ENCODE measurements around the gene CDADC1. TPM values are rescaled to one million over a fixed set of nuclear protein-coding genes. Genes with fewer than 3 reads are reported as not detected.

The CDADC1 gene
- total and polyA plus RNA-seq, 2 experiments from 2014 or later: 1.3 to 9.3 TPM

GRCh38 chr13:49240017-49240416 lies 7.7 kb upstream of the CDADC1 start:
- H3K4me3 ChIP-seq: no peak overlapping the region
- no peaks in the 10 kb centered on the region for H3K27me3 ChIP-seq (ENCODE audit: insufficient read depth)
- no peaks in the 10 kb centered on the region for H4K20me1 ChIP-seq (replicated peaks; ENCODE audit: insufficient read depth)
- no peak for TF ChIP-seq ZNF462 (CRISPR knock-in tag; IDR thresholded peaks at IDR 0.05)
- TF ChIP-seq, protein P1, sequence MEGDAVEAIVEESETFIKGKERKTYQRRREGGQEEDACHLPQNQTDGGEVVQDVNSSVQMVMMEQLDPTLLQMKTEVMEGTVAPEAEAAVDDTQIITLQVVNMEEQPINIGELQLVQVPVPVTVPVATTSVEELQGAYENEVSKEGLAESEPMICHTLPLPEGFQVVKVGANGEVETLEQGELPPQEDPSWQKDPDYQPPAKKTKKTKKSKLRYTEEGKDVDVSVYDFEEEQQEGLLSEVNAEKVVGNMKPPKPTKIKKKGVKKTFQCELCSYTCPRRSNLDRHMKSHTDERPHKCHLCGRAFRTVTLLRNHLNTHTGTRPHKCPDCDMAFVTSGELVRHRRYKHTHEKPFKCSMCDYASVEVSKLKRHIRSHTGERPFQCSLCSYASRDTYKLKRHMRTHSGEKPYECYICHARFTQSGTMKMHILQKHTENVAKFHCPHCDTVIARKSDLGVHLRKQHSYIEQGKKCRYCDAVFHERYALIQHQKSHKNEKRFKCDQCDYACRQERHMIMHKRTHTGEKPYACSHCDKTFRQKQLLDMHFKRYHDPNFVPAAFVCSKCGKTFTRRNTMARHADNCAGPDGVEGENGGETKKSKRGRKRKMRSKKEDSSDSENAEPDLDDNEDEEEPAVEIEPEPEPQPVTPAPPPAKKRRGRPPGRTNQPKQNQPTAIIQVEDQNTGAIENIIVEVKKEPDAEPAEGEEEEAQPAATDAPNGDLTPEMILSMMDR (conservative IDR thresholded peaks at IDR 0.05; ENCODE audit: low read depth in 2 of 2): peak; percentile 71 to 80
- DNase-seq (ENCODE audit: low spot score) (peak; percentile 67), ATAC-seq (peak; percentile 77)
- no peaks in the 10 kb centered on the region for H3F3A ChIP-seq (replicated peaks; ENCODE audit: low read depth)
- H3K4me1 ChIP-seq (ENCODE audit: insufficient read depth): no peaks in the 10 kb centered on the region
- no peak overlapping the region for H3K27ac Mint-ChIP-seq
- H3K4me2 ChIP-seq: no peak overlapping the region
- no peaks in the 10 kb centered on the region; the same call in 2 of the 3 replicates for H3K9me3 Mint-ChIP-seq
- H3K79me2 ChIP-seq (replicated peaks; ENCODE audit: insufficient read depth): no peaks in the 10 kb centered on the region
- no peak overlapping the region for H3K4me3 Mint-ChIP-seq
- no peaks in the 10 kb centered on the region for H3K36me3 Mint-ChIP-seq (ENCODE audit: low read depth)
- no peak overlapping the region for H2AFZ ChIP-seq
- H3K36me3 ChIP-seq (ENCODE audit: insufficient read depth): no peaks in the 10 kb centered on the region
- H3K27me3 Mint-ChIP-seq (ENCODE audit: insufficient read depth, low read depth, poor library complexity): peaks cover 2% of the 10 kb centered on the region
- H3K4me1 Mint-ChIP-seq: no peaks in the 10 kb centered on the region
- H3K27ac ChIP-seq (ENCODE audit: low read depth): no peak overlapping the region
- no peaks in the 10 kb centered on the region for H3K9me2 ChIP-seq (ENCODE audit: insufficient read depth)

DNA sequence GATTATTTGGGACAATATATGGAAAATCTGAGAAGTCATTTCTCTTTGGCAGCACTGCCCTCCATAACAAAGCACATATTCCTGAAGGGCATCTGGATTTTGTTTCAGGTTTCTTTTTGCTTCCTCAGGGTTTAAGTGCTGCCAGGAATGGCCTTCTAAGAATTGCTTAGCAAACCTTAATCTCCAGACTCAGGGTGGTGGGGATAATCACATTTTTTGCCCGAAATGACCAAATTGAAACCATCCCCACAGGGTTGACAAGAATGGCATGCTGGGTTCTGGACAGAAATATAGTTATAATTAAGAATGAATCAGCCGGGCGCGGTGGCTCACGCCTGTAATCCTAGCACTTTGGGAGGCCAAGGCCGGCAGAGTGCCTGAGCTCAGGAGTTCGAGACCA lies 6.4 kb upstream of the CDADC1 start:
- Histone ChIP-seq H3K4me3 (no peak overlapping the region), H3K27ac (ENCODE audit: low read depth) (no peak overlapping the region), H4K20me1 (replicated peaks; ENCODE audit: insufficient read depth) (no peaks in the 10 kb centered on the region), H3K4me2 (no peak overlapping the region), H3K36me3 (ENCODE audit: insufficient read depth) (no peaks in the 10 kb centered on the region), H2AFZ (no peak overlapping the region), H3K4me1 (ENCODE audit: insufficient read depth) (no peaks in the 10 kb centered on the region), H3F3A (replicated peaks; ENCODE audit: low read depth) (no peaks in the 10 kb centered on the region), H3K79me2 (replicated peaks; ENCODE audit: insufficient read depth) (no peaks in the 10 kb centered on the region), H3K27me3 (ENCODE audit: insufficient read depth) (no peaks in the 10 kb centered on the region), H3K9me2 (ENCODE audit: insufficient read depth) (no peaks in the 10 kb centered on the region)
- H3K9me3 Mint-ChIP-seq: no peaks in the 10 kb centered on the region; the same call in 2 of the 3 replicates
- H3K36me3 Mint-ChIP-seq (ENCODE audit: low read depth): no peaks in the 10 kb centered on the region
- peaks cover 2% of the 10 kb centered on the region for H3K27me3 Mint-ChIP-seq (ENCODE audit: insufficient read depth, low read depth, poor library complexity)
- no peak for DNase-seq (ENCODE audit: low spot score)
- H3K4me3 Mint-ChIP-seq: no peak overlapping the region
- H3K27ac Mint-ChIP-seq: no peak overlapping the region
- no peaks in the 10 kb centered on the region for H3K4me1 Mint-ChIP-seq
- ATAC-seq: no peak
- TF ChIP-seq JUNB (IDR thresholded peaks at IDR 0.05; ENCODE audit: unreplicated experiment) (no peak), NANOG (IDR thresholded peaks at IDR 0.05; ENCODE audit: borderline replicate concordance) (no peak), STAT1 (IDR thresholded peaks at IDR 0.05; ENCODE audit: unreplicated experiment) (no peak), CREB1 (CRISPR knock-in tag; IDR thresholded peaks at IDR 0.05; ENCODE audit: low read depth) (no peak), EZH2phosphoT487 (IDR thresholded peaks at IDR 0.05; ENCODE audit: unreplicated experiment) (no peak), ETS1 (IDR thresholded peaks at IDR 0.05) (no peak), ZNF331 (CRISPR knock-in tag; IDR thresholded peaks at IDR 0.05; ENCODE audit: low read depth) (no peak)
- TF ChIP-seq, protein P2, sequence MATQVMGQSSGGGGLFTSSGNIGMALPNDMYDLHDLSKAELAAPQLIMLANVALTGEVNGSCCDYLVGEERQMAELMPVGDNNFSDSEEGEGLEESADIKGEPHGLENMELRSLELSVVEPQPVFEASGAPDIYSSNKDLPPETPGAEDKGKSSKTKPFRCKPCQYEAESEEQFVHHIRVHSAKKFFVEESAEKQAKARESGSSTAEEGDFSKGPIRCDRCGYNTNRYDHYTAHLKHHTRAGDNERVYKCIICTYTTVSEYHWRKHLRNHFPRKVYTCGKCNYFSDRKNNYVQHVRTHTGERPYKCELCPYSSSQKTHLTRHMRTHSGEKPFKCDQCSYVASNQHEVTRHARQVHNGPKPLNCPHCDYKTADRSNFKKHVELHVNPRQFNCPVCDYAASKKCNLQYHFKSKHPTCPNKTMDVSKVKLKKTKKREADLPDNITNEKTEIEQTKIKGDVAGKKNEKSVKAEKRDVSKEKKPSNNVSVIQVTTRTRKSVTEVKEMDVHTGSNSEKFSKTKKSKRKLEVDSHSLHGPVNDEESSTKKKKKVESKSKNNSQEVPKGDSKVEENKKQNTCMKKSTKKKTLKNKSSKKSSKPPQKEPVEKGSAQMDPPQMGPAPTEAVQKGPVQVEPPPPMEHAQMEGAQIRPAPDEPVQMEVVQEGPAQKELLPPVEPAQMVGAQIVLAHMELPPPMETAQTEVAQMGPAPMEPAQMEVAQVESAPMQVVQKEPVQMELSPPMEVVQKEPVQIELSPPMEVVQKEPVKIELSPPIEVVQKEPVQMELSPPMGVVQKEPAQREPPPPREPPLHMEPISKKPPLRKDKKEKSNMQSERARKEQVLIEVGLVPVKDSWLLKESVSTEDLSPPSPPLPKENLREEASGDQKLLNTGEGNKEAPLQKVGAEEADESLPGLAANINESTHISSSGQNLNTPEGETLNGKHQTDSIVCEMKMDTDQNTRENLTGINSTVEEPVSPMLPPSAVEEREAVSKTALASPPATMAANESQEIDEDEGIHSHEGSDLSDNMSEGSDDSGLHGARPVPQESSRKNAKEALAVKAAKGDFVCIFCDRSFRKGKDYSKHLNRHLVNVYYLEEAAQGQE (IDR thresholded peaks at IDR 0.05; ENCODE audit: unreplicated experiment): no peak
